H9 (cell line): ENCODE data around the gene PPP3CA. TPM values are rescaled to one million over a fixed set of nuclear protein-coding genes. Genes with fewer than 3 reads are reported as not detected.

Experiments
- DNase-seq: peaks from one replicate; pipeline ENCODE4 v3.0.0-alpha.2; 2017
- H2AFZ ChIP-seq: one replicate; pipeline ENCODE4 v1.6.1; 2013; ENCODE audit warnings: mild to moderate bottlenecking, low read length, control low read depth, moderate library complexity
- H2AK5ac ChIP-seq: 2 replicates; pipeline ENCODE4 v1.6.1; 2013; ENCODE audit warnings: low read length, control low read depth, mixed read lengths; ENCODE audit not compliant: insufficient read length
- H2BK120ac ChIP-seq: one replicate; pipeline ENCODE4 v1.6.1; 2013; ENCODE audit warnings: low read depth, mild to moderate bottlenecking, low read length, control low read depth, inconsistent platforms; ENCODE audit not compliant: poor library complexity, severe bottlenecking
- H2BK12ac ChIP-seq: 2 replicates; pipeline ENCODE4 v1.6.1; 2013; ENCODE audit warnings: low read length, control low read depth, mixed read lengths, low read depth; ENCODE audit not compliant: insufficient read length
- H2BK15ac ChIP-seq: 2 replicates; pipeline ENCODE4 v1.6.1; 2013; ENCODE audit warnings: low read depth, low read length, control low read depth
- H2BK20ac ChIP-seq: one replicate; pipeline ENCODE4 v1.6.1; 2013; ENCODE audit warnings: low read depth, mild to moderate bottlenecking, low read length, control low read depth, inconsistent platforms; ENCODE audit not compliant: poor library complexity, severe bottlenecking
- H2BK5ac ChIP-seq: 2 replicates; pipeline ENCODE4 v1.6.1; 2013; ENCODE audit warnings: low read length, control low read depth, mixed read lengths; ENCODE audit not compliant: insufficient read length
- H3K14ac ChIP-seq: 2 replicates; pipeline ENCODE4 v1.6.1; 2013; ENCODE audit warnings: low read length, control low read depth; ENCODE audit not compliant: insufficient read depth
- H3K18ac ChIP-seq: 2 replicates; pipeline ENCODE4 v1.6.1; 2013; ENCODE audit warnings: low read depth, mild to moderate bottlenecking, mixed read lengths, low read length, control low read depth; ENCODE audit not compliant: insufficient read length
- H3K23ac ChIP-seq: 2 replicates; pipeline ENCODE4 v1.6.1; 2013; ENCODE audit warnings: low read length, control low read depth, mixed read lengths, low read depth; ENCODE audit not compliant: insufficient read length
- H3K23me2 ChIP-seq: 2 replicates; pipeline ENCODE4 v1.6.1; 2013; ENCODE audit warnings: low read depth, mild to moderate bottlenecking, mixed read lengths, low read length, control low read depth; ENCODE audit not compliant: insufficient read length, poor library complexity, severe bottlenecking
- H3K27ac ChIP-seq: 2 replicates; pipeline ENCODE4 v1.5.1; 2013; ENCODE audit warnings: low read length, control low read depth, mixed read lengths, low read depth; ENCODE audit not compliant: insufficient read length
- H3K27me3 ChIP-seq: 2 replicates; pipeline ENCODE4 v1.6.1; 2013; ENCODE audit warnings: low read length, control low read depth, inconsistent platforms; ENCODE audit not compliant: insufficient read depth
- H3K4ac ChIP-seq: 2 replicates; pipeline ENCODE4 v1.6.1; 2013; ENCODE audit warnings: low read depth, mild to moderate bottlenecking, control low read depth, inconsistent platforms, low read length, moderate library complexity
- H3K4me1 ChIP-seq: 2 replicates; pipeline ENCODE4 v1.6.1; 2013; ENCODE audit warnings: low read length, control low read depth, inconsistent platforms; ENCODE audit not compliant: insufficient read depth
- H3K4me2 ChIP-seq: 2 replicates; pipeline ENCODE4 v1.6.1; 2013; ENCODE audit warnings: low read length, control low read depth, mixed read lengths; ENCODE audit not compliant: insufficient read length, insufficient read depth
- H3K56ac ChIP-seq: 2 replicates; pipeline ENCODE4 v1.6.1; 2013; ENCODE audit warnings: low read depth, mild to moderate bottlenecking, mixed read lengths, low read length, control low read depth; ENCODE audit not compliant: insufficient read length
- H3K79me1 ChIP-seq: 2 replicates; pipeline ENCODE4 v1.6.1; 2013; ENCODE audit warnings: low read depth, mild to moderate bottlenecking, moderate library complexity, low read length, control low read depth, inconsistent platforms; ENCODE audit not compliant: insufficient read depth, poor library complexity, severe bottlenecking
- H3K79me2 ChIP-seq: 2 replicates; pipeline ENCODE4 v1.6.1; 2013; ENCODE audit warnings: low read length, control low read depth, inconsistent platforms; ENCODE audit not compliant: insufficient read depth
- H3K9ac ChIP-seq: 2 replicates; pipeline ENCODE4 v1.6.1; 2013; ENCODE audit warnings: low read length, control low read depth, mixed read lengths; ENCODE audit not compliant: insufficient read length; ENCODE audit errors: extremely low read depth
- H3K9me3 ChIP-seq: one replicate; pipeline ENCODE4 v1.6.1; 2013; ENCODE audit warnings: low read depth, low read length, inconsistent platforms; ENCODE audit not compliant: control insufficient read depth
- H3T11ph ChIP-seq: one replicate; pipeline ENCODE4 v1.6.1; 2013; ENCODE audit warnings: mild to moderate bottlenecking, low read length, control low read depth, inconsistent platforms
- H4K20me1 ChIP-seq: one replicate; pipeline ENCODE4 v1.6.1; 2013; ENCODE audit not compliant: control insufficient read depth, insufficient read length, insufficient read depth
- H4K5ac ChIP-seq: 2 replicates; pipeline ENCODE4 v1.6.1; 2013; ENCODE audit warnings: low read depth, mild to moderate bottlenecking, mixed read lengths, low read length, control low read depth; ENCODE audit not compliant: insufficient read length
- H4K8ac ChIP-seq: replicated peaks from 2 replicates; pipeline ENCODE4 v1.6.1; 2013; ENCODE audit warnings: low read length, control low read depth, mixed read lengths, low read depth; ENCODE audit not compliant: insufficient read length
- H4K91ac ChIP-seq: 2 replicates; pipeline ENCODE4 v1.6.1; 2013; ENCODE audit warnings: low read depth, mild to moderate bottlenecking, moderate library complexity, mixed read lengths, low read length, control low read depth; ENCODE audit not compliant: insufficient read length
- H3K27ac Mint-ChIP-seq, 3 experiments: 2 replicates in 2 of 3; 3 replicates in 1 of 3; pipeline ENCODE4 v1.8.0; 2020 to 2021; ENCODE audit warnings: mixed read lengths in 3 of 3, mild to moderate bottlenecking in 1 of 3, moderate library complexity in 1 of 3
- H3K27me3 Mint-ChIP-seq: 2 replicates; pipeline ENCODE4 v1.8.0; 2021; ENCODE audit warnings: low read depth, mild to moderate bottlenecking, moderate library complexity, mixed read lengths
- H3K36me3 Mint-ChIP-seq, 3 experiments: 2 replicates in 2 of 3; 3 replicates in 1 of 3; pipeline ENCODE4 v1.8.0; 2020 to 2021; ENCODE audit warnings: low read depth in 3 of 3, mixed read lengths in 3 of 3; ENCODE audit not compliant: insufficient read depth in 1 of 3
- H3K4me1 Mint-ChIP-seq, 2 experiments: 2 replicates each; pipeline ENCODE4 v1.8.0; 2020; ENCODE audit warnings: mixed read lengths in 2 of 2
- H3K4me3 Mint-ChIP-seq, 2 experiments: 2 replicates in 1 of 2; 3 replicates in 1 of 2; pipeline ENCODE4 v1.8.0; 2020 to 2021; ENCODE audit warnings: mild to moderate bottlenecking in 2 of 2, mixed read lengths in 2 of 2, moderate library complexity in 1 of 2
- H3K9me3 Mint-ChIP-seq, 2 experiments: 2 replicates in 1 of 2; 3 replicates in 1 of 2; pipeline ENCODE4 v1.8.0; 2020; ENCODE audit warnings: mild to moderate bottlenecking in 2 of 2, mixed read lengths in 2 of 2, moderate library complexity in 1 of 2
- CTCF ChIP-seq: fragments of 200-600 bp; sonication (generic); conservative IDR thresholded peaks from 3 replicates; pipeline ENCODE4 v1.8.0; 2021; ENCODE audit warnings: antibody characterized with exemption, mild to moderate bottlenecking
- WGBS: extraction: QIAGEN DNeasy Blood & Tissue Kit; methylation state at CpG from one replicate; pipeline ENCODE4 v1.1.7; 2013; ENCODE audit warnings: missing lambda C conversion rate, low lambda C conversion rate, mixed read lengths; ENCODE audit not compliant: insufficient read length; ENCODE audit errors: extremely low coverage; 5-methylcytosine and 5-hydroxymethylcytosine counted together
- total RNA-seq: library from RNA; stranded (reverse); gene quantifications from 2 replicates; pipeline ENCODE4 v1.2.1, GENCODE V29; 2021

Gene PPP3CA
- total RNA-seq, 1 experiment from 2014 or later: 16.8 TPM

- H3K27me3 Mint-ChIP-seq: peaks cover 2% of the 10 kb centered on the region; the same call in 1 of the 2 replicates
These were observed 309.4 kb downstream of the PPP3CA start for GRCh38 chr4:101037938-101038413.

More at GRCh38 chr4:101037938-101038413, 309.4 kb downstream of the PPP3CA start:
- no peak overlapping the region for H3K9ac ChIP-seq
- H3K56ac ChIP-seq: no peak overlapping the region
- no peaks in the 10 kb centered on the region; a peak in 1 of 5 replicates for H3K9me3 Mint-ChIP-seq
- H3K79me1 ChIP-seq: no peaks in the 10 kb centered on the region
- no peak overlapping the region for H2BK20ac ChIP-seq
- H3K23me2 ChIP-seq: no peaks in the 10 kb centered on the region
- no peak overlapping the region for H3K4me3 Mint-ChIP-seq
- no peak overlapping the region for H3K4me2 ChIP-seq
- no peak overlapping the region for H3K27ac ChIP-seq
- TF ChIP-seq CTCF: no peak
- no peak overlapping the region for H4K8ac ChIP-seq
- peaks cover 9% of the 10 kb centered on the region for H3K4me1 ChIP-seq
- no peaks in the 10 kb centered on the region for H3K79me2 ChIP-seq
- H2BK5ac ChIP-seq: no peak overlapping the region
- H4K20me1 ChIP-seq: no peaks in the 10 kb centered on the region
- H4K91ac ChIP-seq: no peak overlapping the region
- H4K5ac ChIP-seq: no peak overlapping the region
- DNase-seq: no peak
- no peak overlapping the region for H3K4ac ChIP-seq
- no peaks in the 10 kb centered on the region; the same call in 1 of the 2 replicates for H3K27me3 ChIP-seq
- H3K14ac ChIP-seq: no peak overlapping the region
- H2AK5ac ChIP-seq: no peak overlapping the region
- WGBS: no CpG with 5 or more reads among the region's 1 CpG
- no peak overlapping the region for H2BK120ac ChIP-seq
- no peak overlapping the region for H3K18ac ChIP-seq
- no peak overlapping the region for H3T11ph ChIP-seq
- H2AFZ ChIP-seq: no peak overlapping the region
- peaks cover 0 to 6% (median 4%) of the 10 kb centered on the region in 3 experiments; a peak in 3 of 7 replicates for H3K36me3 Mint-ChIP-seq
- peaks cover 26 to 29% of the 10 kb centered on the region in 2 experiments for H3K4me1 Mint-ChIP-seq
- no peak overlapping the region for H2BK15ac ChIP-seq
- no peaks in the 10 kb centered on the region for H3K9me3 ChIP-seq
- H2BK12ac ChIP-seq: no peak overlapping the region
- no peak overlapping the region for H3K23ac ChIP-seq
- no peak overlapping the region for H3K27ac Mint-ChIP-seq
